AG10803 (cell line): ENCODE data around the gene CD96.
"Not testable (repeated sequence)": the region's sequence is repeated elsewhere in the genome, so short reads cannot be mapped to it uniquely, and the experiment has no call there.

Experiments used
- DNase-seq: peaks from one replicate; pipeline ENCODE4 v3.0.0; 2010; ENCODE audit warnings: low read depth
- H3K4me3 ChIP-seq: 2 replicates; pipeline ENCODE4 v1.5.1; 2011; ENCODE audit warnings: mild to moderate bottlenecking, low read length, control low read depth
- TF ChIP-seq, protein P1 (sequence below): conservative IDR thresholded peaks from 2 replicates; pipeline ENCODE4 v1.5.1; 2011; ENCODE audit warnings: mild to moderate bottlenecking, low read length, control low read depth, inconsistent platforms

Gene CD96

DNA sequence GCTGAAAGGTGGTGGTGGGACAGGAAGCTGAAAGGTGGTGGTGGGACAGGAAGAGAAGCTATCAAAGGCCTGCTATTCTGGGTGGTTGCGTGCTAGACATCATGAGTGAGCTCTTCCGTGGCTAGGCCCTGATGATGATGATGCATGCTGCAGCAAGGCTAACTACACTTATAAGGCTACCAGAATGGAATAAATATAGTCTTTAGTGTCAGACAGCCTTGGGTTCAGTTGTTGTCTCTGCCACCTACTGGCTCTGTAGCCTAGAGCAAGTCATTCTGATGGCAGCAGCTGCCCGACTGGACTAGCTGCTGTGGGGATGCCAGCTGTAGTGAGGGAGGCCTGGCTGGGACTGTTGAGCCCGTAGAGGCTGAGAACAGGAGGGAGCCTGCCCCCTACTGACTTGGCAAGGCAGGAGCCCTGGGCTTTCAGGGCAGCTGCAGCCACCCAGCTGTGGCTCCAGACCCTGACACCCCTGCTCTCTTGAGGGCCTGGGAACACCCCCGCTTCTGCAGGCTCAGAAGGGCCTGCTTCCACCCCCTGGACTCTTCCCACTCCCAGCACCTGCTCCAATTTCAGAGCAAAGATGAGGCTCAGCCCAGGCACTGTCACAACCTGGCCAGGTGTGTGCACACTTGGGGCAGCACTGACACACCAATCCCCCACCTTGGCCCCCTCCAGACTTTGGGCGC, 74.6 kb downstream of the CD96 start:
- peak; percentile 18 for DNase-seq
- TF ChIP-seq, protein P1, sequence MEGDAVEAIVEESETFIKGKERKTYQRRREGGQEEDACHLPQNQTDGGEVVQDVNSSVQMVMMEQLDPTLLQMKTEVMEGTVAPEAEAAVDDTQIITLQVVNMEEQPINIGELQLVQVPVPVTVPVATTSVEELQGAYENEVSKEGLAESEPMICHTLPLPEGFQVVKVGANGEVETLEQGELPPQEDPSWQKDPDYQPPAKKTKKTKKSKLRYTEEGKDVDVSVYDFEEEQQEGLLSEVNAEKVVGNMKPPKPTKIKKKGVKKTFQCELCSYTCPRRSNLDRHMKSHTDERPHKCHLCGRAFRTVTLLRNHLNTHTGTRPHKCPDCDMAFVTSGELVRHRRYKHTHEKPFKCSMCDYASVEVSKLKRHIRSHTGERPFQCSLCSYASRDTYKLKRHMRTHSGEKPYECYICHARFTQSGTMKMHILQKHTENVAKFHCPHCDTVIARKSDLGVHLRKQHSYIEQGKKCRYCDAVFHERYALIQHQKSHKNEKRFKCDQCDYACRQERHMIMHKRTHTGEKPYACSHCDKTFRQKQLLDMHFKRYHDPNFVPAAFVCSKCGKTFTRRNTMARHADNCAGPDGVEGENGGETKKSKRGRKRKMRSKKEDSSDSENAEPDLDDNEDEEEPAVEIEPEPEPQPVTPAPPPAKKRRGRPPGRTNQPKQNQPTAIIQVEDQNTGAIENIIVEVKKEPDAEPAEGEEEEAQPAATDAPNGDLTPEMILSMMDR = peak; percentile 22
- H3K4me3 ChIP-seq = no peak overlapping the region

DNA sequence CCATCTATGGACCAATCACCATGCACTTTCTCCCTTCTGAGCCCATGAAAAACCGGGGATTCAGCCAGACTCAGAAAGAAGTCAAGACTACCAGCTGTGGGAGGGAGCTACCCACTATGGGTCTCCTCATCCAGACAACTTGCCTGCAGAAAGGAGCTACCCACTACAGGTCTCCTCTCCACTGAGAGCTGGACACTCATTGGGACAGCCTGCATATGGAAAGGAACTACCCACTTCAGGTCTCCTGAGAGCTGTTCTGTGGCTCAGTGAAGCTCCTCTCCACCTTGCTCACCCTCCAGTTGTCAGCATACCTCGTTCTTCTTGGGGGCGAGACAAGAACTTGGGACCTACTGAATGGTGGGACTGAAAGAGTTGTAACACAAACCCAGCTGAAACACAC, 75.4 kb downstream of the CD96 start:
- no peak for DNase-seq
- no peak overlapping the region for H3K4me3 ChIP-seq
- TF ChIP-seq, protein P1 = no peak

DNA sequence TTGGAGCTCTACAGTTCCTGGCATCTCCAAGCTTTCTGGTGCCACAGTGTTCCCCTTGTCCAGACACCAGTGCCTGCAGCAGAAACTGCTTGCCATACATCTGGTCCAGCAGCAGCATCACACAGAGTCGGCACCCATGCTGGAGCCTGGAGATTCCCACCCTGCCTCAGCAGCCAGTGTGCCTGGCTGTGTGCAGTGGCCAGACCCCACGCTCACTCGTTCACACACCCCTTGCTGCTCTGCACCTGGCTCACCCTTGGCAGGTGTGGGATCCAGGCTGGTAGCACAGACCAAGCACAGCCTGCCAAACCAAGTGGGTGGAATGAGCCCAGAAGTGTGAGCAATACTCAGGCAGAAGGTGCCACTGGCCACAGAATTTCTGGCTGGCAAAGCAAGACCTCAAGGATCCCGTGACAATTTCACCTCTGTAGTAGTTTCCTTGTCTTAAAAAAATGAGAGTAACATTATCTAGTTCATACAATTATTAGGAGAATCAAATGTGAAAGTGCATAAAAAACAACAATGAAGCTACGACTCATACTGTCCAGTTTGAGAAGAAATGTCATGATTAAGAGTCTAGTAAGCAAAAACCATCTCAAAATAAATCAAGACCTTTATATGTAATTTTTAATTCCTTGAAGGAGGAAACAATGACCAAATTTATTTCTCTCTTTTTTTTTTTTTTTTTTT, 76.1 kb downstream of the CD96 start:
- no peak for DNase-seq
- TF ChIP-seq, protein P1 = no peak
- no peak overlapping the region for H3K4me3 ChIP-seq

DNA sequence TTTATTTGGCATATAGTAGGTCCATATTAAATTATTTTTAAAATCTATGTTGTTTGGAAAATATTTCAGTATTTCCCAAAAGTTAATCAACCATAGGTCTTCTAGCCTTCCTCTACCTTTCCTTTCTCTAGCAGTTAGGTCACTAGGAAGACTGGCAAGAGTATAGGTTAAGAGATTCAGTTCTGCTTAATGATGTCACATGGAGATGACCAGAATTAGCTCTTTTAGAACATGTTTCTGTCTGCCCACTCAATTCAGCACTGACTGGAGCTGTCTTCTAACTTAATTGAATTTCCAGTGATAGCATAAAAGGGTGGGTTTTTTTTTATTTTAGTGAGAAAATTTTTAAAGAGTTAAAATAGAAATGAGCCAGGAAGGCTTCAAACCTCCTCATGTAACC, 76.9 kb downstream of the CD96 start:
- no peak overlapping the region for H3K4me3 ChIP-seq
- no peak for DNase-seq
- TF ChIP-seq, protein P1 = no peak

DNA sequence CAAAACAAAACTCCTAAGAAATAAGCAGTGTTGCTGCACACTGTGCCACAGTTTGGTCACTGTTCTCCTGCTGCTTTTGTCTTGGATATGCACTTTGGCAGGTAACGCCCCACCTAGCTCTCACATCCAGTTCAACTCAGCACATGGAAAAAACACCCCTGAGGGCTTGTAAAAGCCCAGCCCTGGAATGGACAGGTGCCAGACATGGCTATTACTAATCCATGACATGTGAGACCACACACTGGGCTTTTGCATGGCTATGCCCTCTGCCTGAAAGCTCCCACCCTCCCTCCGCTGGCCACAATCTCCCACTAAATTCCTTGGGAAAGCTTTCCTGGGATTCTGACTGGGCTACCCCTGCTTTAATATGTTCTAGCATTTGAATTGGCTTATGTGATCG, 77.8 kb downstream of the CD96 start:
- H3K4me3 ChIP-seq = no peak overlapping the region
- TF ChIP-seq, protein P1 = no peak
- DNase-seq = no peak

DNA sequence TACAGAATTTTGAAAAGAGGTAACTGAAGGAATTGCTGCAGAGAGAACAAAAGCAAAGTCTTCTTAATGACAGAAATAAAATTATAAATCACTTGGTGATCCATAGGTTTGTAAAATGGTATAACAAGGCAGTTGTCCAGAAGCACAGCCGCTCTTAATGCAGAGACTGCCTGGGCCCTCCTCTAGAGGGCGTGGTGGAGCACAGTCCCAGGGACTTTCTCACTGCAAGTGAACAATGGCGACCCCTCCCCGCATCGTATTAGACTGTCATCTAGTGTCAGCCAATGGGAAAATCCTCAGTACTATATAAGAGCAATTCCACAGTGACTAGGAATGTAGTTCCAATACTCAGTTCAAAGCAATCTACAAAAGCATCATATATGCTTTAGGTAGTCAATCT, 79.5 kb downstream of the CD96 start:
- TF ChIP-seq, protein P1 = 0 out of 2 replicates have a peak, but pooled peaks have one; percentile 6
- DNase-seq = no peak
- H3K4me3 ChIP-seq = no peak overlapping the region

DNA sequence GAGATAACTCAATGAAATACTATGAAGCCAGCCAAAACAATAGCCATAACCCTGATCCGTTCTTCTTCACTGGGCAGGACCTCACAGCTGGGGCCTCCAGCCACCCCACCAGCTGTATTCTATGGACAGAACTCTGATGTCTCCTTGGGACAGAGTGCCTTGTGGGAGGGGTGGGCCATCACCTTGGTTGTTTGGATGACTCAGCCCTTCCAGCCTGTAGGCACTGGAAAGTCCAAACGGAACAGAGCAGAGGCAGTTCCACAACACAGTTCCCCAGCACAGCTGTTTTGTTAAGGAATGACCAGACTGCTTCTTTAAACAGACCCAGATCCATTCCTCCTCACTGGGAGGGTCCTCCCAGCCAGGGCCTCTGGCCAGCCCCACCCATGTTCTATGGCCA, 85.1 kb downstream of the CD96 start:
- no peak for DNase-seq
- no peak overlapping the region for H3K4me3 ChIP-seq
- TF ChIP-seq, protein P1 = no peak

DNA sequence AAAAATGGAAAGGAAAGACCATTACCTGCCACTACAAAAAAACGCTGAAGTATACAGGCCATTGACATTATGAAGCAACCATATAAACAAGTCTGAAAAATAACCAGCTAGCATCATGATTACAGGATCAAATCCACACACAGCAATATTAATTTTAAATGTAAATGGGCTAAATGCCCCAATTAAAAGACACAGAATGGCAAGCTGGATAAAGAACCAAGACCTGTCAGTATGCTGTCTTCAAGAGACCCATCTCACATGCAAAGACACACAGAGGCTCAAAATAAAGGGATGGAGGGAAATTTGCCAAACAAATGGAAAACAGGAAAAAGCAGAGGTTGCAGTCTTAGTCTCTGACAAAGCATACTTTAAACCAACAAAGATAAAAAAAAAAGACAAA, 87.0 kb downstream of the CD96 start:
- H3K4me3 ChIP-seq, DNase-seq: not testable (repeated sequence)

DNA sequence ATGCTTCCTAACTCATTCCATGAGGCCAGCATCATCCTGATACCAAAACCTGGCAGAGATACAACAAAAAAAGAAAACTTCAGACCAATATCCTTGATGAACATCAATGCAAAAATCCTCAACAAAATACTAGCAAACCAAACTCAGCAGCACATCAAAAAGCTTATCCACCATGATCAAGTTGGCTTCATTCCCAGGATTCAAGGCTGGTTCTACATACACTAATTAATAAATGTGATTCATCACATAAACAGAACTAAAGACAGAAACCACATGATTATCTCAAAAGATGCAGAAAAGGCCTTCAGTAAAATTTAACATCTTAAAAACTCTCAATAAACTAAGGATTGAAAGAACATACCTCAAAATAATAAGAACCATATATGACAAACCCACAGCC, 88.6 kb downstream of the CD96 start:
- H3K4me3 ChIP-seq = not testable (repeated sequence)

More for the DNA sequence above, 88.6 kb downstream of the CD96 start:
- DNase-seq = not testable (repeated sequence)
